IPS-11a (cell line): ENCODE data around the gene AHSP.
"Not testable (repeated sequence)": the region's sequence is repeated elsewhere in the genome, so short reads cannot be mapped to it uniquely, and the experiment has no call there.

Experiments used
- H3K4me3 ChIP-seq: one replicate; pipeline ENCODE4 v1.5.1; 2013; ENCODE audit warnings: low read depth, low read length, control low read depth

Gene AHSP

DNA sequence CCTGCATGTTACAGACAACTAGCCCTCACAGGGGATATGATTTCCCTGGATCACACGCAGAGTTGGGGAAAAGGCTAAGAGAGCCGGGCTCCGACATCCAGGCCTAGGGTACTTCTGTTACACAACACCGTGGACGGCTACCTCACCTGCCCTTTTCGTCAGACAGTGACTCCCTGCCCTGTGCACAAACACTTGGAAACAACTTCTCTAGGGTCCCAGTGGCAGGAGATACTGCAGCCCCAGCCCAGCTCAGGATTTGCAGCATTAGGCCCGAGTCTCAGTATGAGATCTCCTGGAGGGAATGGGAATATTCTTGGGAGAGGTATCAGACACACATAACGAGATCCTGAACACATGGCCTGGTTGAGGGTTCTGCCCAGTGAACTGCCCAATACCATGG lies 27.8 kb upstream of the AHSP start:
- H3K4me3 ChIP-seq: no peak overlapping the region

DNA sequence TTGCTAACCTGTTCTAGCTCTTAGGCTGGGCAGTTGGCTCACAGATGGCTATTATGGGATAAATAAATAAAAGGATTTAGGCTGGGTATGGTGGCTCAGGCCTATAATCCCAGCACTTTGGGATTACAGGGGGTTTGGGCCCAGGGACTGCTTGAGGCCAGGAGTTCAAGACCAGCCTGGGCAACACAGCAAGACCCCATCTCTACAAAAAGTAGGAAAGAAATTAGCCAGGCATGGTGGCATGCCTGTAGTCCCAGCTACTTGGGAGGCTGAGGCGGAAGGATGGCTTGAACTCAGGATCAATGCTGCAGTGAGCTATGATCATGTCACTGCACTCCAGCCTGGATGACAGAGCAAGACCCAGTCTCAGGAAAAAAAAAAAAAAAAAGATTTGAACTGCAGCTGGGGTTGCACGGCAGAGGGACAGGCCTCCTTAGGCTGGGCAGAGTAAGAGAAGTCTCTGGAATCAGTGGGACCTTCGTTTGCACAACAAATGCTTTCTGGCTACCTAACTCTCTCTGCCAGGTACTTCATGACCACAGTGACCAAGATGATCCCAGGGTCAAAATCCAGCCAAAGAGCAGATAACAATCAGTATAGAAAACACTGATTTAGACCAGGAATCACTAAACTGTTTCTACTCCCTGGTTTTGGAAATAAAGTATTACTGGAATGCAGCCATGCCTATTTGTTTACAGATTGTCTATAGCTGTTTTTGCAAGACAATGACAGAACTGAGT lies 26.3 kb upstream of the AHSP start:
- H3K4me3 ChIP-seq: no peak overlapping the region

DNA sequence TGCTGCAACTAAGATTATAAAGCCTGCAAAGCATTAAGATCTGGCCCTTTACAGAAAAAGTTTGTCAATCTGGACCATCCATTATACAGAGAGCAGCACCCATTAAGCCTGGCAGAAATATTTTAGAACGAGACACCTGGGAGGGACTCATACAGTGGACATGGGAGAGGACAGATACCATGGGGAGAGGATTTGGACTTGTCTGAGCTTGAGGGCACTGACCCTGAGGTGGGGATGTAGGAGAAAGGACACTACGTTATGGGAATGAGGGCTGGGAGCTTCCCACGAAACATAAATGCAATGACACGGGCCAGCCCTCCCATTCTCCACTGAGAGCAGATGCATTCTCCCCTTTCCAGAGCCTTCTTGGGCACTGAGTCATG lies 25.7 kb upstream of the AHSP start:
- no peak overlapping the region for H3K4me3 ChIP-seq

DNA sequence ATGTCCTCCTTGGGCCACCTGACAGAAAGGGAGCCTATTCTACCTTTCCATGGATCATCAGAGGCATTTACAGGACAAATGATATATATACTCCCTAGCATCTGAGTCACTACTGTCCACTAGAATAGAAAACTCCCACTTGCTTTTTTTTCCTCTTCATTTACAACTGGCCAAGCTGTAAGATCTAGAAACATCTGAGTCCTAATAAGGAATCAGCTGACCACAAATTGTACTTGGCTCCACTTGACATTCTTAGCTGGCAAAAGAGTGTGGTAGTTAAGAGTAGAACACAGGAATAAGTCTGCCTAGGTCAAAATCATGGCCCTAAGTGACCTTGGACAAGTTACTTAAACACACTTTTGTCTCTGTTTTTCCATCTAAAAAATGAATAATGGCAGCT lies 24.7 kb upstream of the AHSP start:
- H3K4me3 ChIP-seq: no peak overlapping the region

DNA sequence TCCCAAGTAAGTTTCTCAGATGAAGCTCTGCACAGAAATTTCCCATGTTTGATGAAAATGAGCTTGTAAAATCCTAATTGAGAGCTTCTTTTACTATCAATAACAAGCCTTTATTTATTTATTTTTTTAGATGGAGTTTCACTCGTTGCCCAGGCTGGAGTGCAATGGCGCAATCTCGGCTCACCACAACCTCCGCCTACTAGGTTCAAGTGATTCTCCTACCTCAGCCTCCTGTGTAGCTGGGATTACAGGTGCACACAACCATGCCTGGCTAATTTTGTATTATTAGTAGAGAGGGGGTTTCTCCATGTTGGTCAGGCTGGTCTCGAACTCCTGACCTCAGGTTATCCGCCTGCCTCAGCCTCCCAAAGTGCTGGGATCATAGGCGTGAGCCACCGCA lies 24.1 kb upstream of the AHSP start:
- not testable (repeated sequence) for H3K4me3 ChIP-seq

DNA sequence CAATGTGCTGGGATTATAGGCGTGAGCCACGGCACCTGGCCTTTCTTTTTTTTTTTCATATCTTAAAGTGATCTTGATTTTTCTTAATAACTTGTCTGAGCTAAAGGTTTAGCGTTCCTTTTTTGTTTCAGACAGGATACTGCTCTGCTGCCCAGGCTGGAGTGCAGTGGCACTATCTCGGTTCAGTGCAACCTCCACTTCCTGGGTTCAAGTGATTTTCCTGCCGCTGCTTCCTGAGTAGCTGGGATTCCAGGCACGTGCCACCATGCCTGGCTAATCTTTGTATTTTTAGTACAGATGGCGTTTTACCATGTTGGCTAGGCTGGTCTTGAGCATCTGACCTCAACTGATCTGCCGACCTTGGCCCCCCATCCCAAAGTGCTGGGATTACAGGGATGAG lies 23.5 kb upstream of the AHSP start:
- H3K4me3 ChIP-seq: no peak overlapping the region

DNA sequence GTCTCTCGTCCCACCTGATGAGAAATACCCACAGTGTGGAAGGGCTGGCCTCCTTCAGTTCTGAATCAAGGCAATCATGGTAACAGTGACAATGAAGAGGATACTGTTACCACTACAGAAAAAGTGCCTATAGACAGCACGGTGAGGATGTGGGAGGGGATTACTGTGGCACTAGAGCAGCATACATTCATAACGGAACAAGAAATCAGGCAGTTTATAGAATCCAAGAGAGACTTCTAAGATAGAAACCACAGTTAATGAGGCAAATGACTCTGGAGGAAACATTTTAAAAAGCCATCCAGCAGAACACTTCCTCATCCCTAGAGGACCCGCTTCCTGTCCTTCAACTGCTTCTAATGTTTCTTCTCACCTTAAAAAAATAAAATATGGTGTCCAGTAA lies 22.2 kb upstream of the AHSP start:
- no peak overlapping the region for H3K4me3 ChIP-seq

DNA sequence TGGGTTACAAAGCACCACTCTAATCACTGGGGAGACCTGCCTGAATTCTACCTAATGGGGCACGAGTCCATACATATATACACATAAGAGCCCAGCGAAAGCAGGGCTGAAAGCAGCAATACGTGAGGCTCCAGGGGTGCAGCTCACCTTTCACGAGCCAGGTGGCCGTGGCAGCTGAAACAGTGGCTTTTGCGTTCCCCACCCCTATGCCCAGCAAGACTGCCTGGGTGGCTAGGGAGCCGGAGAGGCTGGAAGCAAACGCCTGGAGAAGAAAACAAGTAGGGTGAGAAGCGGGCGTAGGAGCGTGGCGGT lies 20.1 kb upstream of the AHSP start:
- peak overlapping the region; percentile 77 for H3K4me3 ChIP-seq

DNA sequence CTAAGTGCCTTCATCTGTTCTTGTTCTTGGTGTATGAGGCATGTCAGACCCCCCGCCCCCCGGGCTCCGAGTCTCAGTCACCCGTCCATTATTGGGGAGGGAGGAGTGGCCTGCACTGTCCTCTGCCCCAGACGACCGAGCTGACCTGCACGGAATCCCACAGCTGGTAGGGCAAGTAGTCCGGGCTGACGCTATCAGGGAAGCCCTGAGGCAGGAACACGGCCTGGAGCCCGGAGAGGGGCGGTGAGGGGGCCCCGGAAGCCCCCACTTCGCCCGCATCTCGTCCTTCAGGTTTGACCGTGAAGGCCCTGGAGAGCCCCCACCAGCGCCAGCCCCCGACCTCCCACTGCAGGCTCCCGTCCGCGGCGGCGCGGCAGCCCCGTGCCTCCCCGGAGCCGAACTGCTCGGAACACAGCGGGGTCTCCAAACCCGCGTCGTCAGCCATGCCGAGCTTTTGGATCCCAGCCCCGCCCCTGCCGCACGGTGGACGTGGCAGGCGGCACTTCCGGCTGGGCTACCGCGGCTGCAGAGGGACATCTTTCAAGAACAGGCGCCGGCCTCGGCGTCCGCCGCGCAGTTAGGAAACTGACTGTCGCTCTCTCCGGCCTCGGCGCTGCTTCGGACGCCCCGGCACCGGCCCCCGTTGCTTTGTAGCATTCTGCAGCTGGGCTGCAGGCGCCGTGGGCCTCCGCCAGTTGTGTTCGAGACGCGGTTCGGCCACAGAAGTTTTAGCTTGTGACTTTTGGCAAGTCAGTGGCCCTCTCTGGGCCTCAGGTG lies 19.6 kb upstream of the AHSP start, which contains the start of gene RUSF1:
Gene RUSF1, minus strand, starts transcription at position 463 of the 777 bp plus-strand sequence. Its CDS starts 18 bp downstream, at position 445.
- peak within 1 kb of the TSS; percentile 77 for H3K4me3 ChIP-seq

DNA sequence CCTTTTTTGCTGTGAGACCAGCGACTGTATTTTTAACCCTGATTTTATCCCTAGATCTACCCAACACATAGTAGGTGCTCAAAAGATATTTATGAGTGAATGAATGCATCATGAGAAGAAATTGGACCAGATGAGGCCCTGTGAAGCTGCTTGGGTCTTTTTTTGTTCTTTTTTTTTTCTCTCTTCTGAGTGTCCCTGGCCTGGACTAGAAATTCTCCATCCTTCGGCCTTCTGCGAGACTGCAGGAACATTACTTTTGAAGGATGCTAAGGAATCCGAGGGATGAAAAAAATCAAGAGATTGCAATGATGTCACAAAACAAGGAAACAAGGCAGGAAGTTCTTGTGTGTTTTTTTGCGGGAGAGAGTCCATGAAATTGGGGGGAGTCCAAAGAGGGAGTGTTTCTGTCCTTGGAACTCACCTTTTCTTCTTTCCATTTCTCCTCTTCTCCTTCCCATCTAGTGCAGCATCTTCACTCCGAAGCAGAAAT lies 18.9 kb upstream of the AHSP start:
- peak overlapping the region; percentile 77 for H3K4me3 ChIP-seq

DNA sequence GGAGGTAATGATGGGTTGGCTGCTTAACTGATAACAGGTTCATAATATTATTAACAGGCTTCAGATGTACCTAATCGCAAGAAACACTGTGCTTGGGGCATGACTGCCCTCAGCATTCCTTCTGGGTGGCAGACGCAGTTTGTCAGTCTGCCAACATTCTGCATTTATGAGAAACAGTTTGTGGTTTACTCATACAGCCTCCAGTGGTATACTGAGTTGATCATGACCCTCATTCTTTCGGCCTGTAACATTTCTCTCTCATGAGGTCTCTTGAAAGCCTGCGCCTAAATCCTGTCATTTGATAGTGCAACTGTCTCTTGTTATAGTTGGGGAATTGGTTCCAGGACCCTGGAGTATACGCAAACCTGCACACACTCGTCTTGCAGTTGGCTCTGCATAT lies 14.6 kb upstream of the AHSP start:
- no peak overlapping the region for H3K4me3 ChIP-seq

DNA sequence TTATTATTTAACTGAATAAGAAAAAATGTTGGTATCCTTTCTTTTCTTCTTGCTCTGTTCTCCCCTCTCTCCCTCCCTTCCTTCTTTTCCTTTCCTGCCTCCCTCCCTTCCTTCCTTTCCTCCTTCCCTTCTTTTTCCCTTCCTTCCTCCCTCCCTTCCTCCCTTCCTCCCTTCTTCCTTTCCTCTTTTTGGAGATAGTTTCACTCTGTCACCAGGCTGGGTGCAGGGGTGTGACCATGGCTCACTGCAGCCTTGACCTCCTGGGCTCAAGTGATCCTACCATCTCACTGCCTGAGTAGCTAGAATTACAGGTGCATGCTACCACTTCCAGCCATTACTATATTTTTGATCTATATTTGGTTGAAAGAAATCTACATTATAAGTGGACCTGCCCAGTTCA lies 13.8 kb upstream of the AHSP start:
- no peak overlapping the region for H3K4me3 ChIP-seq

DNA sequence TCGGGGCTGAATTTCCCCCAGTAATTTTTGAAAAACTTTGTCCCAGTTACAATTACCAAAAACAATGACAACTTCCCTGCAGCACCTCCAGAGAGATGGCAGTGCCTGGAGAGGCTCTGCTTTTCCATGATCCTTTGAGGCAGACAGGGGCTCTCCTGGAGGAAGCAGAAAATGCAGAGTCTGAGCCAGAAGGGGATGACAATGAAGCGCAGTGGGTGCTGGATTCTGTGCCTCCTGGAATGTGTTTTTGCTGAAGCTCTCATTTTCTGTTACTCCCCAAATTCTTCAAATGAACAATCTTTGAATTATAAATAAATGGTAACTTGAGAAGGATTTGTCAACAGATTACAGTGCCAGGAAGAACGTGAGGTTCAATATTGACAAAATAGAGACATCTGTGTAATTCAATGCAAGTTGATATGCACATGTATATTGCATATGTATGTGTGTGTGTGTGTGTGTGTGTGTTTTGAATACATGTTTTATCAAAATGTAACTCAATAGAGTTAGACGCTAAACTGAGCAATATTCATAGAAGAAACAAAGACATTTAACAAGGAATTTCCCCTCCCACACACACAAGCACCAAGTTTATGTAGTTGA lies 9.8 kb upstream of the AHSP start:
- H3K4me3 ChIP-seq: no peak overlapping the region

DNA sequence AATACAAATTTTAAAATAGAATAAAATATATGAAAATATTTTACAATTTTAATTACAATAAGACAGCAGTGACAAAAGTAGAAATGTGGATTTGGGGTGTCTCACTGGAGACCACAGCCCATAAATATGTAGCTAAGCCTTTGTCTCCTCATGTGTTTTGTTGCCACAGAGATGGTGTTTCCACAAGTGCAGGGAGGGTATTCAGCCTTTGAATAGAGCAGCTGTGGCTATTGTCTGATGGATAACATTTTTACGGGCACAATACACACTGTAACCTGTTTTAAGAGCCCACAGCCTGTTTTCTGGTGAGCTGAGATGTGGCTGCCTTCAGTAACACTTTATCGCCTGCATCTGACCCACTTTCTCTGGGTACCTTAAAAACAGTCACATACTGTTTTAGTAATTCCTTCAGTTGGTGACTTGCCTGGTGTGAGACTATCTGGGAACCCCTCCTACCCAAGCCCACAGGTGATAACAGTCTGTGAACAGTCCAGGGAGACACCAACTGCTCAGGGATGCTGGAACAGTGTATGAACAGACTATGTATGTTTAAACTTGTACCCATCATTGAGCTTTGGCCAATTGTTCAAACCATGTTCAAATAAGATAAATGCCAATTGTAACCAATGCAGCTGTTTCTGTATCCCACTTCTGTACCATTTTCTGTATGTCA lies 7.8 kb upstream of the AHSP start:
- no peak overlapping the region for H3K4me3 ChIP-seq

DNA sequence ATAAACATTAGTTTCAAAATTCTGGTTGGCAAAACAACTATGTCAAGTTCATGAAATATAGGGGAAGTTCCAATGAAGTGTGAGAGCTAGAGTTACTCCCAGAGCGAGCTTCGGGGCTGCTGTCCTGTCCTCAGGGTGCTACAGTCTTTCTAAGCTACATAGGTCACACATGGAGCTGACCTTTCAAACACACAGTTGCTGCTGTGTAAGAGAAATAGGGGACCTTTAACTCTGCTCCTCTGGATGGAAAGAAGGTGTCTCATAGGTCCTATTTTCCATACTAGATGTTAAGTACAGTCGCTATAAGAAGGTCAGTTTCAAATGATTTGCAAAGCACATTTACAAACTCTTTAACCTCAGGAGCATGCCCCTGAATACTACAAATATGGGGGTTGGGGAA lies 6.3 kb upstream of the AHSP start:
- no peak overlapping the region for H3K4me3 ChIP-seq

DNA sequence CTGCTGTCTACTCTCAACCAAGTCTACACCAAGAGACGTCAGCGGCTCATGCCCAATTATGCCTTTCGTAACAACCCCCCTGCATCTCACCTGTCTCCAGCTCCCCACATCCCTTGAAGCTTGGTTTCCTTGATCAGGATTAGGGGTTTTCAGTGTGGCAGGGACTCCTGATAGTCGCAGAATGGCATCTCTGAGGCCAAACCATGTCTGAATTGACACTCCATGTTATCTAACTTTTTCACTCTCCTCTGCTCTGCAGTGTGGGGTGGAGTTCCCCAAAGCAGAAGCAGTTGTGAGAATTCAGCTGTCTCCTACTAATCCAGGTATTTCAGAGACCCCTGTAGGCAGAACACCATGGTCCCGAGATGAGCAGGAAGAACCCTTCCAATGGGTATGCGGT lies 5.6 kb upstream of the AHSP start:
- H3K4me3 ChIP-seq: no peak overlapping the region

DNA sequence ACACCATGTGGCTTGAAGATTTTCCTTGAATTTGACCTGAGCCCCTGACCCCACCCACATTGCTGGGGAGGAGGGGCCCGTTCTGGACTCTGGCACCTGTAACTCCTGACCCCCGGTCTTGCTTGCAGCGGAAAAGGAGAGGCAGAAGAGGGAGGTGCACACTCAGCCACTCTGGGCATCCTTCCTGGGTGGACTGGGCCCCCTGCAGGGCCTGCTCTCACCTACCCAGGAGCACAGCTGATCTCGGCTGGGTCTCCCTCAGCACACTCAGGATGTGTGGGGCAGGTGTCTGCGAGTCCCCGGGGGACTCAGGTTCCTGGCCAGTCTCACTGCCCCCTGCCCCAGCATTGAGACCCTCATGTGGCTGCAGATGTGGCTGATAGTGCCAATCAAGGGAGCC lies 3.9 kb upstream of the AHSP start:
- H3K4me3 ChIP-seq: not testable (repeated sequence)

DNA sequence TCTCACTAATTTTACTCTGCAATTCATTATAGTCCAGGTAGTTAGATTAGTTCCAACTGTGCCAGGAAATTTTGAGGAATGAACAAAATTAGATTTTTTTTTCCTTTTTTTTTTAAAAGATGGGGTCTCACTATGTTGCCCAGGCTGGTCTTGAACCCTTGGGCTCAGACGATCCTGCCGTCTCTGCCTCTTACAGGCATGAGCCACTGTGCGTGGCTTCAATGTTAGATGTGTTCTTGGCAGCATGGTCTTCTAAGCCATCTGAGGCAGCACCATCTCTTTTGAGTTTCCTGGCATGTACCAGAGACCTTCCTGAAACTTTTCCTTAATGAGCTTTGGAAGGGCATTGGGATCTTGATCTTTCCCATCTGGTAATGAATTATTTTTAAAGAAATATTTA lies 2.6 kb upstream of the AHSP start:
- H3K4me3 ChIP-seq: no peak overlapping the region

DNA sequence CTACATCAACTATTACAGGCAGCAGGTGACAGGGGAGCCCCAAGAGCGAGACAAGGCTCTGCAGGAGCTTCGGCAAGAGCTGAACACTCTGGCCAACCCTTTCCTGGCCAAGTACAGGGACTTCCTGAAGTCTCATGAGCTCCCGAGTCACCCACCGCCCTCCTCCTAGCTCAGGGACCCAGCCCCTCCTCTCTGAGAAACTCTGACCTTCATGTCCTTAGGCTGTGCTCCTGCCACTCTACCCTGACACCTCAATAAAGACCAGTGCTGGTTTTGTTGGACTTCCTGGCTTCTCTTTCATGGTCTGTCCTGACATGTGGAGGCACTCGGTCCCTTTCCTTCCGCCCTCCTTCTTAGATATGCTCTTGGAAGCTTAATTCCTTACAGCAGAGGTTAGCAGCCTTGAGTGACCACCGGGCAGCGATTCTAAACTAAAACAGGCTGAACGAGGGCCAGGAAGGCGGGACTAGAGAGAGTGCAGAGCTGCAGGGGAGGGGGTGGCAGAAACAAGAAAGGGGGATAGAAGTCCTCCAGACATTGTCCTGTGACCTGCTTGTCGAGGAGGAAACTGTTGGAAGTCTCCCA lies 915 bp downstream of the AHSP start:
- peak overlapping the region; percentile 27 for H3K4me3 ChIP-seq

DNA sequence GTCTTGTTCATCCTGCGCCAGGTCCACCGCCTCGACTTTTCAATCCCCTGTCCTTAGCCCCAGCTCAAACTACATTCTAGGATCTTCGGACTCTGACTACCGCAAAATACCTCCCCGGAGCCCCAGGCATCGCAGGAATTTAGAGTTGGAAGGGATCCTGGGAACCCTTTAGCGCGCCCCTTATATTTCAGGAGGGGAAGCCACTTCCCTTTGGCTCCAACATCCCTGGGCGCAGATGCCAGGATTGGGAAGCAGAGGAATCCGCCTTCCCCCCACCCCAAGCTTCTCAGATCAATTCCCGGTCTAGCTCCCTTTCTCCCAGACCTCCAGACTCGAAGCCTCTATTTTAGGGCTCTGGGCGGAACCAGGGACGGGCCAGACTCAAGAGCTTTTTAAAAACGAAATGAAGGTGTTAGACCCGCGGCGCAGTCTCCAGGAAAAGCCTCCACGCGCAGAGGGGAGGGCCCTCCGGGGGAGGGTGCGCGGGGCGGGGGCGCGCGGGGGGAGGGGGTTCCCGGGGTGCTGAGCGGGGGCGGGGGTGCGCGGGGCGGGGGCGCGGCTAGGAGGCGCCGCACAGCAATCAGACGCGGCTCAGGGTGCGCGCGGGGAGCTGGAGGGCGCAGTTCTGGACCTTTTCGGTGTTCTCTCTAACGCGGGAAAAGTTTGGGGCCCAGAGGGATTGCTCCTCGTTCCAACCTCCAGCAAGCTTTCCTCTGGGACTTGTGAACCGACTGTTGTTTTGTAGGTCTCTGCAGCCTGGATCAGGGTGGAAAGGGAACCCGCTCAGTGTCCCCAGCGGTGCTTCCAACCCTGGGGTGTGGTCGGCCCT lies 1.6 kb downstream of the AHSP start:
- H3K4me3 ChIP-seq: peak overlapping the region; percentile 34
